Lower leg skin (tissue), 3 donors: ENCODE data around the gene RUFY1.
"Not testable (repeated sequence)": the region's sequence is repeated elsewhere in the genome, so short reads cannot be mapped to it uniquely, and the experiment has no call there.

ENCODE experiments used
- POLR2A ChIP-seq, 2 donors: fragments of 450-650 bp; IDR thresholded peaks; one replicate each; pipeline ENCODE4 v1.6.1; 2016 to 2017; ENCODE audit warnings: antibody characterized with exemption in 2 of 2, mild to moderate bottlenecking in 1 of 2, moderate library complexity in 1 of 2
- TF ChIP-seq, protein P1 (sequence below), 3 donors: fragments of 450-650 bp; IDR thresholded peaks; one replicate each; pipeline ENCODE4 v1.5.1; 2016; ENCODE audit warnings: antibody characterized with exemption in 3 of 3, mild to moderate bottlenecking in 3 of 3, moderate library complexity in 2 of 3

DNA sequence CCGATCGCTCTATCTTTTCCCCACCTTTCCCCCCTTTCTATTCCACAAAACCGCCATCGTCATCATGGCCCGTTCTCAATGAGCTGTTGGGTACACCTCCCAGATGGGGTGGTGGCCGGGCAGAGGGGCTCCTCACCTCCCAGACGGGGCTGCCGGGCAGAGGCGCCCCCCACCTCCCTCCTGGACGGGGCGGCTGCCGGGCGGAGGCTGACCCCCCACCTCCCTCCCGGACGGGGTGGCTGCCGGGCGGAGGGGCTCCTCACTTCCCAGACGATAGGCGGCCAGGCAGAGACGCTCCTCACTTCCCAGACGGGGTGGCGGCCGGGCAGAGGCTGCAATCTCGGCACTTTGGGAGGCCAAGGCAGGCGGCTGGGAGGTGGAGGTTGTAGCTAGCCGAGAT is 99.9 kb downstream of the RUFY1 start:
- TF ChIP-seq, protein P1, sequence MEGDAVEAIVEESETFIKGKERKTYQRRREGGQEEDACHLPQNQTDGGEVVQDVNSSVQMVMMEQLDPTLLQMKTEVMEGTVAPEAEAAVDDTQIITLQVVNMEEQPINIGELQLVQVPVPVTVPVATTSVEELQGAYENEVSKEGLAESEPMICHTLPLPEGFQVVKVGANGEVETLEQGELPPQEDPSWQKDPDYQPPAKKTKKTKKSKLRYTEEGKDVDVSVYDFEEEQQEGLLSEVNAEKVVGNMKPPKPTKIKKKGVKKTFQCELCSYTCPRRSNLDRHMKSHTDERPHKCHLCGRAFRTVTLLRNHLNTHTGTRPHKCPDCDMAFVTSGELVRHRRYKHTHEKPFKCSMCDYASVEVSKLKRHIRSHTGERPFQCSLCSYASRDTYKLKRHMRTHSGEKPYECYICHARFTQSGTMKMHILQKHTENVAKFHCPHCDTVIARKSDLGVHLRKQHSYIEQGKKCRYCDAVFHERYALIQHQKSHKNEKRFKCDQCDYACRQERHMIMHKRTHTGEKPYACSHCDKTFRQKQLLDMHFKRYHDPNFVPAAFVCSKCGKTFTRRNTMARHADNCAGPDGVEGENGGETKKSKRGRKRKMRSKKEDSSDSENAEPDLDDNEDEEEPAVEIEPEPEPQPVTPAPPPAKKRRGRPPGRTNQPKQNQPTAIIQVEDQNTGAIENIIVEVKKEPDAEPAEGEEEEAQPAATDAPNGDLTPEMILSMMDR (IDR thresholded peaks at IDR 0.05), result not testable (repeated sequence)
- not testable (repeated sequence) for TF ChIP-seq POLR2A (IDR thresholded peaks at IDR 0.05)
